Measurements from ENCODE around the gene NSDHL.

- no peak for TF ChIP-seq EZH2 (IDR thresholded peaks at IDR 0.05)
- TF ChIP-seq ZNF274 (IDR thresholded peaks at IDR 0.05; ENCODE audit: low read depth, low read length): no peak
These were observed 13.6 kb upstream of the NSDHL start for GRCh38 chrX:152817078-152817764.
